ENCODE measurements around the gene WNT5B. TPM values are rescaled to one million over a fixed set of nuclear protein-coding genes. Genes with fewer than 3 reads are reported as not detected.
A peak's percentile ranks its signal among the peaks of the same experiment; 100 is the strongest.

WNT5B gene
- total RNA-seq, 1 experiment from 2014 or later, result 0.34 TPM

GRCh38 chr12:1590221-1590979 is 38.6 kb upstream of the WNT5B start:
- H3K27me3 ChIP-seq (replicated peaks; ENCODE audit: insufficient read depth, low read depth, low read length, poor library complexity), result no peaks in the 10 kb centered on the region
- intact Hi-C loops (cut with micrococcal nuclease; ENCODE audit: unreplicated experiment), result loop anchor here (5.0 to 10.0 kb wide), 2 partner anchors 308 to 836 kb away; partner anchors contain the start of gene WNK1
- H3K9me3 ChIP-seq (ENCODE audit: low read depth, low read length, poor library complexity, severe bottlenecking), result no peaks in the 10 kb centered on the region
- ChIA-PET CTCF (no interaction called here), POLR2A (ENCODE audit: low non-redundant PET) (no interaction called here)
- H3K36me3 ChIP-seq (ENCODE audit: insufficient read depth, low read length, poor library complexity, severe bottlenecking), result no peaks in the 10 kb centered on the region
- DNase-seq (ENCODE audit: low spot score), result no peak
- H3K27ac ChIP-seq (ENCODE audit: low read depth, low read length, poor library complexity, severe bottlenecking), result peak overlapping the region; percentile 6
- H3K4me1 ChIP-seq (ENCODE audit: insufficient read depth, low read length, poor library complexity, severe bottlenecking), result peaks cover 31% of the 10 kb centered on the region
- peak overlapping the region; percentile 80 for H3K4me3 ChIP-seq (ENCODE audit: low read depth, low read length, poor library complexity, severe bottlenecking)
- TF ChIP-seq EZH2 (IDR thresholded peaks at IDR 0.05; ENCODE audit: borderline replicate concordance, low read depth, low read length, poor library complexity, severe bottlenecking), result no peak
- no TSS peak for BruUV-seq (replicated peaks)

- TF ChIP-seq CTCF (conservative IDR thresholded peaks at IDR 0.05; ENCODE audit: low read depth, low read length) (no peak), EZH2 (IDR thresholded peaks at IDR 0.05; ENCODE audit: borderline replicate concordance, low read depth, low read length, poor library complexity, severe bottlenecking) (no peak)
- no peak for DNase-seq (ENCODE audit: low spot score)
- no peak overlapping the region for H3K27ac ChIP-seq (ENCODE audit: low read depth, low read length, poor library complexity, severe bottlenecking)
- H3K4me1 ChIP-seq (ENCODE audit: insufficient read depth, low read length, poor library complexity, severe bottlenecking), result peaks cover 32% of the 10 kb centered on the region
- no peaks in the 10 kb centered on the region for H3K9me3 ChIP-seq (ENCODE audit: low read depth, low read length, poor library complexity, severe bottlenecking)
- no peaks in the 10 kb centered on the region for H3K36me3 ChIP-seq (ENCODE audit: insufficient read depth, low read length, poor library complexity, severe bottlenecking)
- no TSS peak for BruUV-seq (replicated peaks)
- ChIA-PET CTCF (interaction anchor here (0.5 kb wide), 1 partner anchor 57 kb away, joined by 12 read pairs; no protein-coding TSS in a partner anchor), POLR2A (ENCODE audit: low non-redundant PET) (no interaction called here)
- no peaks in the 10 kb centered on the region for H3K27me3 ChIP-seq (replicated peaks; ENCODE audit: insufficient read depth, low read depth, low read length, poor library complexity)
- peak overlapping the region; percentile 80 for H3K4me3 ChIP-seq (ENCODE audit: low read depth, low read length, poor library complexity, severe bottlenecking)
- intact Hi-C loops (cut with micrococcal nuclease; ENCODE audit: unreplicated experiment), result loop anchor here (5.0 to 10.0 kb wide), 2 partner anchors 309 to 836 kb away; partner anchors contain the start of gene WNK1
Observed at GRCh38 chr12:1591034-1591433, 38.0 kb upstream of the WNT5B start.

GRCh38 chr12:1591543-1591942 is 37.5 kb upstream of the WNT5B start:
- POLR2A ChIA-PET (ENCODE audit: low non-redundant PET), result no interaction called here
- TSS peak; percentile 56 for BruUV-seq (replicated peaks)

More at GRCh38 chr12:1591543-1591942, 37.5 kb upstream of the WNT5B start:
- intact Hi-C loops (cut with micrococcal nuclease; ENCODE audit: unreplicated experiment), result loop anchor here (5.0 to 10.0 kb wide), 2 partner anchors 309 to 837 kb away; partner anchors contain the start of gene WNK1
- Histone ChIP-seq H3K27me3 (replicated peaks; ENCODE audit: insufficient read depth, low read depth, low read length, poor library complexity) (no peaks in the 10 kb centered on the region), H3K27ac (ENCODE audit: low read depth, low read length, poor library complexity, severe bottlenecking) (no peak overlapping the region), H3K4me1 (ENCODE audit: insufficient read depth, low read length, poor library complexity, severe bottlenecking) (peaks cover 32% of the 10 kb centered on the region), H3K9me3 (ENCODE audit: low read depth, low read length, poor library complexity, severe bottlenecking) (no peaks in the 10 kb centered on the region), H3K36me3 (ENCODE audit: insufficient read depth, low read length, poor library complexity, severe bottlenecking) (no peaks in the 10 kb centered on the region), H3K4me3 (ENCODE audit: low read depth, low read length, poor library complexity, severe bottlenecking) (peak overlapping the region; percentile 80)
- no peak for TF ChIP-seq EZH2 (IDR thresholded peaks at IDR 0.05; ENCODE audit: borderline replicate concordance, low read depth, low read length, poor library complexity, severe bottlenecking)
- TF ChIP-seq CTCF (conservative IDR thresholded peaks at IDR 0.05; ENCODE audit: low read depth, low read length), result no peak
- no peak for DNase-seq (ENCODE audit: low spot score)
- CTCF ChIA-PET, result interaction anchor here (0.5 kb wide), 1 partner anchor 58 kb away, joined by 12 read pairs; no protein-coding TSS in a partner anchor
